Measurements from ENCODE around the gene KRTAP10-3. TPM values are rescaled to one million over a fixed set of nuclear protein-coding genes. Genes with fewer than 3 reads are reported as not detected.

Gene KRTAP10-3
- total RNA-seq, 1 donor from 2014 or later: not detected

GRCh38 chr21:44547656-44548331 is 10.8 kb downstream of the KRTAP10-3 start:
- TF ChIP-seq CTCF (IDR thresholded peaks at IDR 0.05; ENCODE audit: insufficient read depth, low read length, poor library complexity, severe bottlenecking): no peak
- Histone ChIP-seq H3K4me3 (ENCODE audit: low read depth, low read length) (no peak overlapping the region), H3K36me3 (ENCODE audit: control insufficient read depth, insufficient read depth, low read length) (no peaks in the 10 kb centered on the region), H3K27me3 (ENCODE audit: control insufficient read depth, insufficient read depth, low read length) (no peaks in the 10 kb centered on the region)
- no peak for DNase-seq (ENCODE audit: low read depth)

GRCh38 chr21:44544566-44544965 is 14.0 kb downstream of the KRTAP10-3 start:
- DNase-seq (ENCODE audit: low read depth): no peak
- Histone ChIP-seq H3K36me3 (ENCODE audit: control insufficient read depth, insufficient read depth, low read length) (no peaks in the 10 kb centered on the region), H3K27me3 (ENCODE audit: control insufficient read depth, insufficient read depth, low read length) (no peaks in the 10 kb centered on the region), H3K4me3 (ENCODE audit: low read depth, low read length) (no peak overlapping the region)
- no peak for TF ChIP-seq CTCF (IDR thresholded peaks at IDR 0.05; ENCODE audit: insufficient read depth, low read length, poor library complexity, severe bottlenecking)

- no peaks in the 10 kb centered on the region for H3K27me3 ChIP-seq (ENCODE audit: control insufficient read depth, insufficient read depth, low read length)
- no peak overlapping the region for H3K4me3 ChIP-seq (ENCODE audit: low read depth, low read length)
- no peak for DNase-seq (ENCODE audit: low read depth)
Measured at GRCh38 chr21:44542716-44543115, 15.9 kb downstream of the KRTAP10-3 start.

GRCh38 chr21:44540741-44541288 is 17.8 kb downstream of the KRTAP10-3 start:
- no peak for DNase-seq (ENCODE audit: low read depth)
- TF ChIP-seq CTCF (IDR thresholded peaks at IDR 0.05; ENCODE audit: insufficient read depth, low read length, poor library complexity, severe bottlenecking): no peak
- Histone ChIP-seq H3K4me3 (ENCODE audit: low read depth, low read length) (no peak overlapping the region), H3K27me3 (ENCODE audit: control insufficient read depth, insufficient read depth, low read length) (peaks cover 3% of the 10 kb centered on the region), H3K36me3 (ENCODE audit: control insufficient read depth, insufficient read depth, low read length) (no peaks in the 10 kb centered on the region)

More at GRCh38 chr21:44542716-44543115, 15.9 kb downstream of the KRTAP10-3 start:
- no peaks in the 10 kb centered on the region for H3K36me3 ChIP-seq (ENCODE audit: control insufficient read depth, insufficient read depth, low read length)
- no peak for TF ChIP-seq CTCF (IDR thresholded peaks at IDR 0.05; ENCODE audit: insufficient read depth, low read length, poor library complexity, severe bottlenecking)

- Histone ChIP-seq H3K27me3 (ENCODE audit: control insufficient read depth, insufficient read depth, low read length) (peaks cover 3% of the 10 kb centered on the region), H3K4me3 (ENCODE audit: low read depth, low read length) (no peak within 1 kb of the TSS), H3K36me3 (ENCODE audit: control insufficient read depth, insufficient read depth, low read length) (no peaks in the 10 kb centered on the region)
- TF ChIP-seq CTCF (IDR thresholded peaks at IDR 0.05; ENCODE audit: insufficient read depth, low read length, poor library complexity, severe bottlenecking): no peak
- DNase-seq (ENCODE audit: low read depth): no peak
Measured at GRCh38 chr21:44539991-44540666, 18.5 kb downstream of the KRTAP10-3 start, which contains the start of gene KRTAP10-1. KRTAP10-1 (minus strand) TSS chr21:44540195; CDS start chr21:44540150, 45 bp downstream.

All from kidney epithelial cell (primary cell).